HepG2 (cell line): ENCODE results near the gene PCSK6. TPM values are rescaled to one million over a fixed set of nuclear protein-coding genes. Genes with fewer than 3 reads are reported as not detected.

Source experiments
- ATAC-seq: fragments of 200-7000 bp; cut with Tn5 transposase; 3 replicates; pipeline ENCODE4 v1.9.1; 2020; ENCODE audit warnings: mild to moderate bottlenecking, moderate library complexity
- BruUV-seq: library from RNA; stranded (reverse); fragments of 400-500 nt; replicated peaks from 2 replicates; lab custom pipeline; 2021; lab: Mats Ljungman, UMichigan
- CTCF ChIA-PET: fragments of 300-600 bp; formaldehyde crosslinking; extraction: SDS; loops from one replicate; lab custom pipeline; 2021; ENCODE audit warnings: low total read pairs, inconsistent platforms, low intra/inter-chr PET ratio; lab: Yijun Ruan, JAX
- POLR2A ChIA-PET: fragments of 350-600 bp; sonication (Branson Sonifier 250); formaldehyde crosslinking; loops from one replicate; lab custom pipeline; 2020; ENCODE audit warnings: antibody characterized with exemption, inconsistent platforms; lab: Yijun Ruan, JAX
- DNase-seq: peaks from one replicate; pipeline ENCODE4 v3.0.0-alpha.2; 2015; ENCODE audit warnings: low spot score
- FAIRE-seq: peaks from 3 replicates; lab custom pipeline; 2011; peaks lifted over from hg19 to GRCh38; lab: Jason Lieb, UNC
- H2AFZ ChIP-seq: one replicate; pipeline ENCODE4 v1.6.1; 2011; ENCODE audit warnings: low read length, inconsistent platforms
- H3K27ac ChIP-seq: fragments of 300-600 bp; 3 replicates; pipeline ENCODE4 v1.8.0; 2011; ENCODE audit warnings: mixed run types, mild to moderate bottlenecking, mixed read lengths, low read length, inconsistent platforms; ENCODE audit not compliant: insufficient read depth; ENCODE audit errors: extremely low read length
- H3K27me3 ChIP-seq, 2 experiments: fragments of 200-600 bp in 1 of 2; 2 replicates in 1 of 2; 3 replicates in 1 of 2; pipeline versions ENCODE4 v1.6.0 to v1.8.0; 2011; ENCODE audit warnings: low read length in 2 of 2, mild to moderate bottlenecking in 2 of 2, moderate library complexity in 2 of 2, inconsistent platforms in 1 of 2; ENCODE audit not compliant: insufficient read depth in 2 of 2, control insufficient read depth in 1 of 2
- H3K36me3 ChIP-seq, 2 experiments: fragments of 200-600 bp in 1 of 2; replicated peaks in 1 of 2; 2 replicates in 1 of 2; 3 replicates in 1 of 2; pipeline versions ENCODE4 v1.5.1 to v1.8.0; 2011; ENCODE audit warnings: low read length in 2 of 2, inconsistent platforms in 1 of 2; ENCODE audit not compliant: insufficient read depth in 2 of 2, control insufficient read depth in 1 of 2
- H3K4me1 ChIP-seq: 2 replicates; pipeline ENCODE4 v1.5.1; 2012; ENCODE audit warnings: low read length, inconsistent platforms; ENCODE audit not compliant: insufficient read depth
- H3K4me2 ChIP-seq: 2 replicates; pipeline ENCODE4 v1.6.0; 2011; ENCODE audit warnings: low read depth, low read length, inconsistent platforms
- H3K4me3 ChIP-seq, 3 experiments: fragments of 200-600 bp in 1 of 3; sonication (generic), shearing (Covaris generic) in 1 of 3; replicated peaks in 1 of 3; 2 replicates each; pipeline ENCODE4 v1.5.1; 2011 to 2016; ENCODE audit warnings: low read length in 3 of 3, inconsistent platforms in 2 of 3, low read depth in 2 of 3, mild to moderate bottlenecking in 2 of 3, control low read depth in 1 of 3, mixed read lengths in 1 of 3; ENCODE audit not compliant: insufficient read depth in 1 of 3
- H3K79me2 ChIP-seq: one replicate; pipeline ENCODE4 v1.6.1; 2011; ENCODE audit warnings: low read length, inconsistent platforms; ENCODE audit not compliant: insufficient read depth
- H3K9ac ChIP-seq: 2 replicates; pipeline ENCODE4 v1.6.0; 2011; ENCODE audit warnings: mild to moderate bottlenecking, low read depth, low read length, inconsistent platforms; ENCODE audit not compliant: insufficient read depth
- H3K9me3 ChIP-seq: 2 replicates; pipeline ENCODE4 v1.5.1; 2012; ENCODE audit warnings: mild to moderate bottlenecking, low read length
- H4K20me1 ChIP-seq: 2 replicates; pipeline ENCODE4 v1.6.0; 2011; ENCODE audit warnings: inconsistent platforms, mild to moderate bottlenecking, low read length, moderate library complexity; ENCODE audit not compliant: insufficient read depth
- GATA4 ChIP-seq: sonication (generic); IDR thresholded peaks from 2 replicates; pipeline ENCODE4 v1.6.1; 2016; ENCODE audit warnings: antibody characterized with exemption, low read depth, borderline replicate concordance
- HIVEP1 ChIP-seq: sonication (generic); formaldehyde crosslinking; IDR thresholded peaks from 2 replicates; pipeline ENCODE4 v1.4.0; 2020; ENCODE audit warnings: mild to moderate bottlenecking, missing genetic modification reagents
- MIXL1 ChIP-seq: IDR thresholded peaks from 2 replicates; pipeline ENCODE4 v1.6.1; 2016
- POLR2G ChIP-seq: fragments of 200-400 bp; formaldehyde crosslinking; IDR thresholded peaks from 2 replicates; pipeline ENCODE4 v1.6.1; 2018; ENCODE audit warnings: mild to moderate bottlenecking, low read depth, low read length, moderate library complexity
- RFXAP ChIP-seq: sonication (generic); formaldehyde crosslinking; IDR thresholded peaks from 2 replicates; pipeline ENCODE4 v1.4.0; 2020; ENCODE audit warnings: missing genetic modification reagents, borderline replicate concordance
- SAP130 ChIP-seq: IDR thresholded peaks from 2 replicates; pipeline ENCODE4 v1.6.1; 2016; ENCODE audit warnings: low read depth
- SCMH1 ChIP-seq: sonication (generic); formaldehyde crosslinking; IDR thresholded peaks from 2 replicates; pipeline ENCODE4 v1.9.0; 2021; ENCODE audit warnings: missing genetic modification reagents, mild to moderate bottlenecking, borderline replicate concordance
- ZBTB38 ChIP-seq: sonication (generic); formaldehyde crosslinking; IDR thresholded peaks from 2 replicates; pipeline ENCODE4 v1.5.1; 2020; ENCODE audit warnings: mild to moderate bottlenecking, missing genetic modification reagents
- ZNF337 ChIP-seq: sonication (generic); formaldehyde crosslinking; IDR thresholded peaks from 2 replicates; pipeline ENCODE4 v1.5.1; 2020; ENCODE audit warnings: missing genetic modification reagents, low read depth, mild to moderate bottlenecking, borderline replicate concordance
- ZNF446 ChIP-seq: sonication (generic); formaldehyde crosslinking; IDR thresholded peaks from 2 replicates; pipeline ENCODE4 v1.5.0; 2020; ENCODE audit warnings: mild to moderate bottlenecking, missing genetic modification reagents
- ZNF841 ChIP-seq: sonication (generic); formaldehyde crosslinking; IDR thresholded peaks from 2 replicates; pipeline ENCODE4 v1.8.1; 2023; ENCODE audit warnings: missing genetic modification reagents, borderline replicate concordance
- WGBS: methylation state at CpG from one replicate; pipeline ENCODE4 v1.1.6; 2017; ENCODE audit warnings: low lambda C conversion rate; 5-methylcytosine and 5-hydroxymethylcytosine counted together
- in situ Hi-C: cut with HindIII; loops from 2 replicates; pipeline ENCODE4 v1.10.0; 2017; ENCODE audit warnings: low pct_unique_long_range_greater_than_20kb; ENCODE audit not compliant: extremely low pct_ligation_motif_present
- intact Hi-C: fragments of 100-400 bp; cut with micrococcal nuclease; formaldehyde crosslinking; loops from one replicate; pipeline ENCODE4 v1.10.0; 2022; ENCODE audit not compliant: unreplicated experiment
- polyA plus RNA-seq, 8 experiments: library from polyadenylated mRNA; depleted of rRNA in 3 of 8; stranded (reverse) in 7 of 8; unstranded in 1 of 8; fragments of >200 nt; fragmentation: Illumina TruSeq in 4 of 8; extraction: Trizol in 4 of 8; gene quantifications; 2 replicates each; pipeline versions ENCODE4 v1.2.1 to v1.2.3, GENCODE V29; 2011 to 2016; ENCODE audit warnings: low read depth in 4 of 8, missing spikeins in 1 of 8, mixed read lengths in 1 of 8; ENCODE audit not compliant: insufficient read depth in 1 of 8
- total RNA-seq, 5 experiments: library from RNA; depleted of rRNA; stranded (reverse); fragments of >200 nt; fragmentation: Illumina TruSeq; extraction: Trizol; gene quantifications; 2 replicates each; pipeline ENCODE4 v1.2.3, GENCODE V29; 2016; ENCODE audit warnings: low read depth in 1 of 5
- TF ChIP-seq, protein P1 (sequence below): sonication (generic); formaldehyde crosslinking; IDR thresholded peaks from 2 replicates; pipeline ENCODE4 v1.5.0; 2020; ENCODE audit warnings: mild to moderate bottlenecking, missing genetic modification reagents
- TF ChIP-seq, protein P2 (sequence below): sonication (generic); formaldehyde crosslinking; IDR thresholded peaks from 2 replicates; pipeline ENCODE4 v1.5.1; 2020; ENCODE audit warnings: mild to moderate bottlenecking, missing genetic modification reagents, borderline replicate concordance

The PCSK6 gene
- total and polyA plus RNA-seq, 2 of the 13 experiments (the other 11 are each of a cell fraction or from before 2014, with no cell fraction given): 56.5 to 155 TPM

DNA sequence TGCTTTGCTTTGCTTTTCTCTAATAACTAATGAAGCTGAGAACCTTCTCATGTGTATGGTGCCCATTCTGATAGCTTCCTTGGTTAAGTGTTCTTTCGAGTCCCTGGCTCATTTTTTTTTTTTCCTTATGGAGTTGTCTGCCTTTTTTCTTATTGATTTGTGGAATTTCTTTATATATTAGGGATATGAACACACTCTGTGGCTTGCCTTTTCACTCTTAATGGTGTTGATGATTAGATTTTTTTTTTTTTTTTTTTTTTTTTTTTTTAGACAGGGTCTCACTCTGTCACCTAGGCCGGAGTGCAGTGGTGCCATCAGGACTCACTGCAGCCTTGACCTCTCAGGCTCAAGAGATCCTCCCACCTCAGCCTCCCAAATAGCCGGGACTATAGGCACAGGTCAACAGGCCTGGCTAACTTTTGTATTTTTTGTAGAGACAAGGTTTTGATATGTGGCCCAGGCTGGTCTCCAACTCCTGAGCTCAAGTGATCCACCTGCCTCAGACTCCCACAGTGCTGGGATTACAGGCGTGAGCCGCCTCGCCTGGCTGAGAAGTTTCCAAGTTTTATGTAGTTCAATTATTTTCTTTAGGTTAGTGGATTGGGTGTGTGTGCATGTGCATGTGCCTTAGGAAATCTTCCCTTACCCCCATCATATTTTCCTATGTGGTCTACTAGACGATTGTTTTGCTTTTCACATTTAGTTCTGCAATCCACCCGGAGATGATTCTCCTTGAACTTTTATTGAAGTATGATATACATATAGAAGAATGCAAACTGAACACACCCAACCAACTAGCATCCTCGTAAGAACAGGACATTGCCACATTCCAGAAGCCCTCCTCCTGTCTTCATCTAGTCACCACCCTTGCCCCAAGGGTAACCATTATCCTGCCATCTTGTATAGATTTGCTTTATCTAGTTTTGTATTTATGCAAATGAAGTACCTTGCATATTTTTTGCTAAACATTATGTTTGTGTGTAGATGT lies 192.8 kb downstream of the PCSK6 start:
- Histone ChIP-seq H3K27ac (peak overlapping the region; percentile 85), H3K4me2 (peak overlapping the region; percentile 89), H3K9me3 (no peaks in the 10 kb centered on the region), H2AFZ (no peak overlapping the region), H3K27me3 (no peaks in the 10 kb centered on the region; a peak in 1 of 5 replicates)
- CTCF ChIA-PET: no interaction called here
- no peak for ATAC-seq
- in situ Hi-C loops: loop anchor here (10.0 kb wide), 1 partner anchor 198 kb away; no protein-coding TSS in a partner anchor
- FAIRE-seq: no peak
- DNase-seq: no peak
- no peak for TF ChIP-seq ZNF337 (CRISPR knock-in tag)
- no peak for TF ChIP-seq ZBTB38 (CRISPR knock-in tag)
- TF ChIP-seq MIXL1: no peak
- no peak for TF ChIP-seq HIVEP1 (CRISPR knock-in tag)
- TF ChIP-seq ZNF841: no peak
- 0 out of 2 replicates have a peak, but pooled peaks have one; percentile 29 for TF ChIP-seq POLR2G
- no peak for TF ChIP-seq RFXAP (CRISPR knock-in tag)
- no peak for TF ChIP-seq SCMH1 (CRISPR knock-in tag)
- TF ChIP-seq ZNF446 (CRISPR knock-in tag): no peak
- TF ChIP-seq GATA4: no peak
- no peak for TF ChIP-seq SAP130 (CRISPR knock-in tag)
- TF ChIP-seq, protein P1, sequence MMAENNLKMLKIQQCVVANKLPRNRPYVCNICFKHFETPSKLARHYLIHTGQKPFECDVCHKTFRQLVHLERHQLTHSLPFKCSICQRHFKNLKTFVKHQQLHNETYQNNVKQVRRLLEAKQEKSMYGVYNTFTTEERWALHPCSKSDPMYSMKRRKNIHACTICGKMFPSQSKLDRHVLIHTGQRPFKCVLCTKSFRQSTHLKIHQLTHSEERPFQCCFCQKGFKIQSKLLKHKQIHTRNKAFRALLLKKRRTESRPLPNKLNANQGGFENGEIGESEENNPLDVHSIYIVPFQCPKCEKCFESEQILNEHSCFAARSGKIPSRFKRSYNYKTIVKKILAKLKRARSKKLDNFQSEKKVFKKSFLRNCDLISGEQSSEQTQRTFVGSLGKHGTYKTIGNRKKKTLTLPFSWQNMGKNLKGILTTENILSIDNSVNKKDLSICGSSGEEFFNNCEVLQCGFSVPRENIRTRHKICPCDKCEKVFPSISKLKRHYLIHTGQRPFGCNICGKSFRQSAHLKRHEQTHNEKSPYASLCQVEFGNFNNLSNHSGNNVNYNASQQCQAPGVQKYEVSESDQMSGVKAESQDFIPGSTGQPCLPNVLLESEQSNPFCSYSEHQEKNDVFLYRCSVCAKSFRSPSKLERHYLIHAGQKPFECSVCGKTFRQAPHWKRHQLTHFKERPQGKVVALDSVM (CRISPR knock-in tag): peak; percentile 70; the same call in 1 of the 2 replicates
- TF ChIP-seq, protein P2, sequence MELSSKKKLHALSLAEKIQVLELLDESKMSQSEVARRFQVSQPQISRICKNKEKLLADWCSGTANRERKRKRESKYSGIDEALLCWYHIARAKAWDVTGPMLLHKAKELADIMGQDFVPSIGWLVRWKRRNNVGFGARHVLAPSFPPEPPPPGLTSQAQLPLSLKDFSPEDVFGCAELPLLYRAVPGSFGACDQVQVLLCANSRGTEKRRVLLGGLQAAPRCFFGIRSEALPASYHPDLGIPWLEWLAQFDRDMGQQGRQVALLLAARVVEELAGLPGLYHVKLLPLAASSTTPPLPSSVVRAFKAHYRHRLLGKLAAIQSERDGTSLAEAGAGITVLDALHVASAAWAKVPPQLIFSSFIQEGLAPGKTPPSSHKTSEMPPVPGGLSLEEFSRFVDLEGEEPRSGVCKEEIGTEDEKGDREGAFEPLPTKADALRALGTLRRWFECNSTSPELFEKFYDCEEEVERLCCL (CRISPR knock-in tag): no peak
- TF ChIP-seq, all 625 proteins: peak for 2
- Histone ChIP-seq H3K36me3 (peaks cover 0 to 2% of the 10 kb centered on the region in 2 experiments; a peak in 1 of 5 replicates), H3K4me1 (peaks cover 37% of the 10 kb centered on the region), H4K20me1 (peaks cover 19% of the 10 kb centered on the region), H3K4me3 (peak overlapping the region; percentile 66 to 90 (median 77)), H3K9ac (peak overlapping the region; percentile 95), H3K79me2 (peaks cover 44% of the 10 kb centered on the region)
- WGBS: 70% methylated on average over 9 of the region's 9 CpGs
- no TSS peak for BruUV-seq
- POLR2A ChIA-PET: interaction anchor here (1.7 to 2.0 kb wide), 2 partner anchors 8 to 20 kb away, joined by 3 to 5 read pairs; no protein-coding TSS in a partner anchor
- intact Hi-C loops: no loop called here
